Lung (tissue), 12 donors: ENCODE measurements around the gene SAMM50. TPM values are rescaled to one million over a fixed set of nuclear protein-coding genes. Genes with fewer than 3 reads are reported as not detected.
A peak's percentile ranks its signal among the peaks of the same experiment; 100 is the strongest.

ENCODE experiments used
- ATAC-seq: fragments of 200-7000 bp; cut with Tn5 transposase; one replicate; pipeline ENCODE4 v1.9.1; 2020; ENCODE audit warnings: moderate number of reproducible peaks; ENCODE audit not compliant: insufficient read depth, low FRiP score
- DNase-seq, 3 donors: peaks; one replicate each; pipeline ENCODE4 v3.0.0-alpha.2; 2013 to 2017
- H3K27ac ChIP-seq, 2 donors: one replicate each; pipeline ENCODE4 v1.5.1; 2013; ENCODE audit warnings: mild to moderate bottlenecking in 2 of 2, moderate library complexity in 2 of 2, control low read depth in 1 of 2, inconsistent platforms in 1 of 2, low read depth in 1 of 2, low read length in 1 of 2
- H3K27me3 ChIP-seq, 3 donors: one replicate each; pipeline ENCODE4 v1.5.1; 2013; ENCODE audit warnings: low read length in 2 of 3; ENCODE audit not compliant: control insufficient read depth in 3 of 3, insufficient read depth in 3 of 3
- H3K36me3 ChIP-seq, 4 donors: one replicate each; pipeline ENCODE4 v1.5.1; 2013; ENCODE audit warnings: low read length in 4 of 4, mild to moderate bottlenecking in 1 of 4, moderate library complexity in 1 of 4; ENCODE audit not compliant: control insufficient read depth in 4 of 4, insufficient read depth in 4 of 4
- H3K4me1 ChIP-seq, 5 donors: one replicate each; pipeline ENCODE4 v1.5.1; 2013; ENCODE audit warnings: low read length in 5 of 5, mild to moderate bottlenecking in 2 of 5, moderate library complexity in 1 of 5; ENCODE audit not compliant: control insufficient read depth in 5 of 5, insufficient read depth in 5 of 5
- H3K4me3 ChIP-seq: one replicate; pipeline ENCODE4 v1.5.1; 2013; ENCODE audit warnings: mild to moderate bottlenecking, control low read depth, moderate library complexity
- H3K9ac ChIP-seq, 2 donors: one replicate each; pipeline ENCODE4 v1.5.1; 2013; ENCODE audit warnings: low read length in 2 of 2, control low read depth in 1 of 2; ENCODE audit not compliant: insufficient read depth in 1 of 2
- H3K9me3 ChIP-seq, 4 donors: one replicate each; pipeline ENCODE4 v1.5.1; 2013; ENCODE audit warnings: low read length in 3 of 4, mild to moderate bottlenecking in 1 of 4, moderate library complexity in 1 of 4; ENCODE audit not compliant: control insufficient read depth in 4 of 4, insufficient read depth in 3 of 4
- CTCF ChIP-seq: IDR thresholded peaks from 2 replicates; pipeline ENCODE4 v1.5.1; 2012; ENCODE audit warnings: mild to moderate bottlenecking; ENCODE audit errors: control extremely low read depth, extremely low read depth
- WGBS, 2 donors: extraction: QIAGEN DNeasy Blood & Tissue Kit; methylation state at CpG; one replicate each; pipeline ENCODE4 v1.1.7; 2013; 5-methylcytosine and 5-hydroxymethylcytosine counted together
- polyA plus RNA-seq, 2 donors: library from polyadenylated mRNA; stranded (reverse); fragments of 200-250 nt; gene quantifications; one replicate each; pipeline ENCODE4 v1.2.1, GENCODE V29; 2013
- total RNA-seq, 2 donors: library from RNA; depleted of rRNA in 1 of 2; stranded (reverse); fragments of >200 nt in 1 of 2; gene quantifications; one replicate each; pipeline ENCODE4 v1.2.1, GENCODE V29; 2014 to 2021
- donor health status: control.
- donor health status: control.
- donor health status: Bipolar disorder and iron deficiency.
- donor health status: healthy.
- donor health status: DM: yes; HTN: yes; CAD: no.

The SAMM50 gene
- total and polyA plus RNA-seq, 4 donors = 11.2 to 35.9 (median 30.5) TPM

GRCh38 chr22:44001521-44001920 lies 46.3 kb downstream of the SAMM50 start:
- Histone ChIP-seq H3K9me3 (peaks cover 0 to 6% (median 1%) of the 10 kb centered on the region in 4 donors), H3K27me3 (no peaks in the 10 kb centered on the region), H3K4me1 (peaks cover 0 to 27% (median 8%) of the 10 kb centered on the region in 5 donors), H3K36me3 (peaks cover 0 to 16% (median 15%) of the 10 kb centered on the region in 4 donors), H3K9ac (no peak overlapping the region), H3K4me3 (no peak overlapping the region), H3K27ac (no peak overlapping the region)
- 85 to 95% methylated on average over 7 of the region's 7 CpGs for WGBS, 2 donors
- DNase-seq (peak in 2 of 3 donors; percentile 50 to 58), ATAC-seq (no peak)
- no peak for TF ChIP-seq CTCF

GRCh38 chr22:44002324-44002723 lies 47.1 kb downstream of the SAMM50 start:
- H3K9ac ChIP-seq = no peak overlapping the region
- H3K27me3 ChIP-seq = no peaks in the 10 kb centered on the region
- H3K36me3 ChIP-seq = peaks cover 0 to 10% (median 8%) of the 10 kb centered on the region in 4 donors
- WGBS, 2 donors = 89 to 91% methylated on average over 11 of the region's 11 CpGs
- H3K9me3 ChIP-seq = peaks cover 0 to 6% (median 1%) of the 10 kb centered on the region in 4 donors
- no peak for TF ChIP-seq CTCF
- peaks cover 0 to 27% (median 8%) of the 10 kb centered on the region in 5 donors for H3K4me1 ChIP-seq
- no peak overlapping the region for H3K4me3 ChIP-seq
- ATAC-seq (no peak), DNase-seq (no peak)
- no peak overlapping the region for H3K27ac ChIP-seq

- H3K36me3 ChIP-seq = peaks cover 0 to 7% (median 6%) of the 10 kb centered on the region in 4 donors
- no peak for ATAC-seq
- no peak overlapping the region for H3K9ac ChIP-seq
- no peak for DNase-seq
- H3K27me3 ChIP-seq = no peaks in the 10 kb centered on the region
- no peak overlapping the region for H3K4me3 ChIP-seq
- H3K4me1 ChIP-seq = peaks cover 0 to 27% (median 8%) of the 10 kb centered on the region in 5 donors
- H3K9me3 ChIP-seq = peaks cover 0 to 6% (median 1%) of the 10 kb centered on the region in 4 donors
- WGBS, 2 donors = 83% methylated on average over 8 of the region's 8 CpGs
- H3K27ac ChIP-seq = no peak overlapping the region
- TF ChIP-seq CTCF = no peak
Observed at GRCh38 chr22:44002997-44003396, 47.8 kb downstream of the SAMM50 start.
